HG03025 (cell line): ENCODE data around the gene ZBTB34.
"Not testable (repeated sequence)": the region's sequence is repeated elsewhere in the genome, so short reads cannot be mapped to it uniquely, and the experiment has no call there.

Experiments used
- ATAC-seq: cut with Tn5 transposase; IDR thresholded peaks from one replicate; pipeline ENCODE4 v1.9.1; 2021; ENCODE audit warnings: mild to moderate bottlenecking, moderate library complexity; ENCODE audit not compliant: unreplicated experiment, low FRiP score

Gene ZBTB34

GRCh38 chr9:126860077-126860756, at the start of gene ZBTB34:
TSS of gene ZBTB34 (plus strand) at chr9:126860639. CDS start at chr9:126879400, 18,761 bp downstream.
- peak; percentile 63 for ATAC-seq

GRCh38 chr9:126813072-126813471, 47.4 kb upstream of the ZBTB34 start:
- ATAC-seq, result no peak

GRCh38 chr9:126814091-126814490, 46.3 kb upstream of the ZBTB34 start:
- no peak for ATAC-seq

GRCh38 chr9:126817615-126818014, 42.8 kb upstream of the ZBTB34 start:
- ATAC-seq, result not testable (repeated sequence)

GRCh38 chr9:126818482-126818881, 42.0 kb upstream of the ZBTB34 start:
- ATAC-seq, result no peak

GRCh38 chr9:126819482-126819881, 41.0 kb upstream of the ZBTB34 start:
- no peak for ATAC-seq

- ATAC-seq, result no peak
Observed at GRCh38 chr9:126822278-126822677, 38.2 kb upstream of the ZBTB34 start.

GRCh38 chr9:126822873-126823272, 37.6 kb upstream of the ZBTB34 start:
- no peak for ATAC-seq

- not testable (repeated sequence) for ATAC-seq
Observed at GRCh38 chr9:126824052-126824451, 36.4 kb upstream of the ZBTB34 start.

GRCh38 chr9:126827227-126827626, 33.2 kb upstream of the ZBTB34 start:
- no peak for ATAC-seq

- ATAC-seq, result no peak
Observed at GRCh38 chr9:126829035-126829434, 31.4 kb upstream of the ZBTB34 start.

- ATAC-seq, result no peak
Observed at GRCh38 chr9:126830827-126831226, 29.6 kb upstream of the ZBTB34 start.

- no peak for ATAC-seq
Observed at GRCh38 chr9:126832440-126832839, 28.0 kb upstream of the ZBTB34 start.

GRCh38 chr9:126833020-126833419, 27.4 kb upstream of the ZBTB34 start:
- no peak for ATAC-seq

- no peak for ATAC-seq
Observed at GRCh38 chr9:126833710-126834345, 26.6 kb upstream of the ZBTB34 start.

GRCh38 chr9:126834672-126835071, 25.8 kb upstream of the ZBTB34 start:
- ATAC-seq, result no peak

- ATAC-seq, result no peak
Observed at GRCh38 chr9:126836216-126836615, 24.2 kb upstream of the ZBTB34 start.

GRCh38 chr9:126838055-126838811, 22.2 kb upstream of the ZBTB34 start:
- no peak for ATAC-seq

- no peak for ATAC-seq
Observed at GRCh38 chr9:126838895-126839294, 21.5 kb upstream of the ZBTB34 start.

- ATAC-seq, result no peak
Observed at GRCh38 chr9:126839301-126839700, 21.1 kb upstream of the ZBTB34 start.

- ATAC-seq, result no peak
Observed at GRCh38 chr9:126842220-126842842, 18.1 kb upstream of the ZBTB34 start.
